Measurements from ENCODE around the gene CDH11.

GRCh38 chr16:65111306-65111705 lies 10.6 kb downstream of the CDH11 start:
- TF ChIP-seq CTCF (IDR thresholded peaks at IDR 0.05) (no peak), POLR2A (IDR thresholded peaks at IDR 0.05) (no peak)
